Thyroid gland (tissue), 4 donors: ENCODE results near the gene CRTAC1. TPM values are rescaled to one million over a fixed set of nuclear protein-coding genes. Genes with fewer than 3 reads are reported as not detected.

Experiments used
- DNase-seq, 2 donors: peaks; one replicate each; pipeline ENCODE4 v3.0.0-alpha.2; 2019
- H3K27ac ChIP-seq, 3 donors: fragments of 200-600 bp; sonication (generic); 1 replicate in 2 of 3; 2 replicates in 1 of 3; pipeline ENCODE4 v1.5.1; 2016 to 2019; ENCODE audit warnings: mild to moderate bottlenecking in 1 of 3, moderate library complexity in 1 of 3
- H3K27me3 ChIP-seq: fragments of 200-600 bp; sonication (generic); one replicate; pipeline ENCODE4 v1.5.1; 2019
- H3K36me3 ChIP-seq, 2 donors: fragments of 200-600 bp; sonication (generic); one replicate each; pipeline ENCODE4 v1.5.1; 2016 to 2019
- H3K4me1 ChIP-seq, 2 donors: fragments of 200-600 bp; sonication (generic); one replicate each; pipeline ENCODE4 v1.5.1; 2017 to 2019
- H3K4me3 ChIP-seq, 3 donors: fragments of 200-600 bp; sonication (generic); replicated peaks in 1 of 3; 1 replicate in 2 of 3; 2 replicates in 1 of 3; pipeline ENCODE4 v1.5.1; 2016; ENCODE audit warnings: mild to moderate bottlenecking in 1 of 3
- H3K9me3 ChIP-seq: fragments of 200-600 bp; sonication (generic); one replicate; pipeline ENCODE4 v1.5.1; 2017
- CTCF ChIP-seq, 6 experiments: fragments of 200-600 bp in 3 of 6; fragments of 450-650 bp in 3 of 6; sonication (generic) in 3 of 6; IDR thresholded peaks; one replicate each; pipeline ENCODE4 v1.5.1; 2016 to 2019; ENCODE audit warnings: antibody characterized with exemption in 6 of 6, mild to moderate bottlenecking in 2 of 6, inconsistent platforms in 1 of 6, moderate library complexity in 1 of 6
- POLR2A ChIP-seq, 2 donors: fragments of 450-650 bp; IDR thresholded peaks; one replicate each; pipeline ENCODE4 v1.6.1; 2017; ENCODE audit warnings: antibody characterized with exemption in 2 of 2, mild to moderate bottlenecking in 2 of 2, moderate library complexity in 1 of 2
- WGBS, 2 donors: methylation state at CpG; one replicate each; pipeline ENCODE4 v1.1.5; 2017; 5-methylcytosine and 5-hydroxymethylcytosine counted together
- intact Hi-C: fragments of 100-400 bp; cut with DNase I; formaldehyde crosslinking; loops from one replicate; pipeline ENCODE4 v1.15.1; 2023
- total RNA-seq, 4 donors: library from RNA; depleted of rRNA; stranded (reverse); fragments of >200 nt; gene quantifications; one replicate each; pipeline ENCODE4 v1.2.3, GENCODE V29; 2016

CRTAC1 gene
- total RNA-seq, 4 donors from 2014 or later, result 2.6 to 7.3 (median 3.7) TPM

- Histone ChIP-seq H3K36me3 (no peaks in the 10 kb centered on the region), H3K4me3 (no peak overlapping the region), H3K27ac (no peak overlapping the region), H3K27me3 (no peaks in the 10 kb centered on the region), H3K4me1 (peaks cover 0 to 10% of the 10 kb centered on the region in 2 donors), H3K9me3 (no peaks in the 10 kb centered on the region)
- TF ChIP-seq CTCF (IDR thresholded peaks at IDR 0.05), result no peak
- no peak for TF ChIP-seq POLR2A (IDR thresholded peaks at IDR 0.05)
- intact Hi-C loops, result no loop called here
- 86% methylated on average over 4 of the region's 4 CpGs for WGBS, 2 donors
- no peak for DNase-seq
These were observed 17.3 kb downstream of the CRTAC1 start for GRCh38 chr10:98013122-98013521.

GRCh38 chr10:98012644-98013043 lies 17.8 kb downstream of the CRTAC1 start:
- TF ChIP-seq POLR2A (IDR thresholded peaks at IDR 0.05), result no peak
- no peak for TF ChIP-seq CTCF (IDR thresholded peaks at IDR 0.05)
- DNase-seq, result no peak
- Histone ChIP-seq H3K27ac (no peak overlapping the region), H3K9me3 (no peaks in the 10 kb centered on the region), H3K4me1 (peaks cover 0 to 10% of the 10 kb centered on the region in 2 donors), H3K27me3 (no peaks in the 10 kb centered on the region), H3K36me3 (no peaks in the 10 kb centered on the region), H3K4me3 (no peak overlapping the region)
- WGBS, 2 donors, result 33 to 69% methylated on average over 2 of the region's 2 CpGs
- intact Hi-C loops, result no loop called here

- H3K27me3 ChIP-seq, result no peaks in the 10 kb centered on the region
- no peaks in the 10 kb centered on the region for H3K9me3 ChIP-seq
- no peak for TF ChIP-seq POLR2A (IDR thresholded peaks at IDR 0.05)
- TF ChIP-seq CTCF (IDR thresholded peaks at IDR 0.05), result no peak
- intact Hi-C loops, result no loop called here
- no peaks in the 10 kb centered on the region for H3K36me3 ChIP-seq
- WGBS, 2 donors, result 80% methylated on average over 9 of the region's 9 CpGs
- H3K4me3 ChIP-seq, result no peak overlapping the region
- no peak for DNase-seq
- H3K4me1 ChIP-seq, result peaks cover 3 to 7% of the 10 kb centered on the region in 2 donors
- H3K27ac ChIP-seq, result no peak overlapping the region
These were observed 19.3 kb downstream of the CRTAC1 start for GRCh38 chr10:98010939-98011685.

GRCh38 chr10:98006266-98006665 lies 24.2 kb downstream of the CRTAC1 start:
- no peak for DNase-seq
- H3K4me1 ChIP-seq, result peaks cover 4 to 8% of the 10 kb centered on the region in 2 donors
- H3K36me3 ChIP-seq, result no peaks in the 10 kb centered on the region
- WGBS, 2 donors, result 17 to 28% methylated on average over 12 of the region's 12 CpGs
- TF ChIP-seq POLR2A (IDR thresholded peaks at IDR 0.05), result no peak
- TF ChIP-seq CTCF (IDR thresholded peaks at IDR 0.05), result no peak
- H3K27me3 ChIP-seq, result no peaks in the 10 kb centered on the region
- H3K9me3 ChIP-seq, result no peaks in the 10 kb centered on the region
- H3K4me3 ChIP-seq, result no peak overlapping the region
- intact Hi-C loops, result no loop called here
- H3K27ac ChIP-seq, result no peak overlapping the region

GRCh38 chr10:98001736-98002135 lies 28.7 kb downstream of the CRTAC1 start:
- H3K27ac ChIP-seq, result no peak overlapping the region
- H3K36me3 ChIP-seq, result no peaks in the 10 kb centered on the region
- 82 to 85% methylated on average over 9 of the region's 9 CpGs for WGBS, 2 donors
- no peak overlapping the region for H3K4me3 ChIP-seq
- TF ChIP-seq CTCF (IDR thresholded peaks at IDR 0.05) (no peak), POLR2A (IDR thresholded peaks at IDR 0.05) (no peak)
- H3K4me1 ChIP-seq, result peaks cover 4 to 7% of the 10 kb centered on the region in 2 donors
- no peaks in the 10 kb centered on the region for H3K9me3 ChIP-seq
- no peaks in the 10 kb centered on the region for H3K27me3 ChIP-seq
- DNase-seq, result no peak
- intact Hi-C loops, result no loop called here
